NCI-H1694 treated with DMSO at 0.1 percent for 48 hours (cell line): ENCODE results near the gene PRR33.

Experiments
- DNase-seq: peaks from one replicate; lab custom pipeline; 2025; lab: John Stamatoyannopoulos, UW

PRR33 gene

DNA sequence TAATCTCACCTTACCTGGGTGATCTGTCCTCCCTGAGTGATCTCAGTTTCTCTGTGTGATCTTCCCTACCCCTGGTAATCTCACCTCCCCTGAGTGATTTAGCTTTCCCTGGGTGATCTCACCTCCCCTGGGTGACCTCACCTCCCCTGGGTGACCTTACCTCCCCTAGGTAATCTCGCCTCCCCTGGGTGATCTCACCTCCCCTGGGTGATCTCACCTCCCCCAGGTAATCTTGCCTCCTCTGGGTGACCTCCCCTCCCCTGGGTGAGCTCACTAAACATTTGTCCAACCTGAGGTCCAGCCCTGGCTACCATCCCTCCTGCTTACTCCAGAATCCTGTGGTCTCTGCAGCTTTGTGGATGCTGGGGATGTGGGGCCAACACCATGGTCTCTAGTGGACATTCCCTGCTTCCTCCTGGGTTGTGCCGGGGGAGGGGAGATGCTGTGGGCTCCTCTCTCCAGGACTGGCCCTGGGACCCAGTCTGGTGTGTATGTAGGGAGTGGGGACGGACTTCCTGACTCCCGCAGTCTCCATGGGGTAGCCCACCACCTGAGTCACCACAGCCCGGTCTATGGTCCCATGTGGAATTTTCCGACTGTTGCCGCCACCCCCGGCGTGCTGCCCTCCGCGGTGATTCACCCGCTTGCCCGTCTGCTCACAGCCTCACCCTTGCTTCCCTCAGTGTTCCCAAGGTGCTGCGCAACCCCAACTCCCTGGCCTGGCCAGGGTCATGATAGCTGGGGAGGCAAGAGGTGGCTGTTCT, 28.9 kb downstream of the PRR33 start:
- DNase-seq: no peak

- DNase-seq: no peak
These were observed 30.0 kb downstream of the PRR33 start for GRCh38 chr11:1861435-1862411.

- no peak for DNase-seq
These were observed 31.6 kb downstream of the PRR33 start for GRCh38 chr11:1860108-1860507.

- DNase-seq: no peak
These were observed 32.7 kb downstream of the PRR33 start for GRCh38 chr11:1859004-1859403.

- DNase-seq: no peak
These were observed 33.1 kb downstream of the PRR33 start for GRCh38 chr11:1858576-1858975.

- no peak for DNase-seq
These were observed 33.5 kb downstream of the PRR33 start for GRCh38 chr11:1858154-1858553.

DNA sequence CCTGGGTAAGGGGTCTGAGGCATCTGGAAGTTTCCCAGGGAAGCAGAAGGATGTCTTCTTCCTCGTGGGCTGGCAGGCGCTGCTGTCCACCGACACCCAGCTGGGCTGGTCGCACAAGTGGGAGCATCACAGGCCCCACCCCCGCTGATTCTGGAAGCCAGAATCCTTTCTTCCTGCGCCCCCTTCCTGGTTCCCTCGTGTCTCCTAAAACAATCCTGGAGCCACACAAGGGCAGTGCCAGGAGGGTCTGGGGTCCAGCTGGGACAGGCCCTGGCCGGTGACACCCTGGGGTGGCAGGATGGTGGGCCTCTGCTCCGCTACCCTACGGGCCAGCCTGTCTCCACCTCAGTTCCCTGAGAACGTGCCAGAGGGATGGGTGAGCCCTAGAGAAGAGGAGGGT, 34.6 kb downstream of the PRR33 start:
- no peak for DNase-seq

GRCh38 chr11:1856306-1857005, 35.2 kb downstream of the PRR33 start:
- no peak for DNase-seq

DNA sequence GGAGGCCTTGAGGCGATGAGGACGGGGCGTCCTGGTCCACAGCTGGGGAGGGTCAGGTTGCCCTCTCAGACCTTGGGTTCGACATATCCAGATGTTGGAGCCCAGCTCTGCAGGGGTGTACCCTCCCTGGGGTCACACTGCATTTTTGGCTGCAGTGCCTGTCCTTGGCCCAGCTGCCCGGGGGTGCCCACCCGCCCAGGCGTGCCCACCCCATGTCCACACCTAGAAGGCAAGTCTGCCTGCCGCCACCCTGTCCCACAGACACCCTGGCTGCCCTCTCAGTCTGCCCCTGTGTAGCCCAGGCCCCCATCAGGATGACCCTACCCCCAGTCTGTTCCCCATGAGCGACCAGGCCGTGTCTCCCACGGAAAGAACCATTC, 35.8 kb downstream of the PRR33 start:
- no peak for DNase-seq

DNA sequence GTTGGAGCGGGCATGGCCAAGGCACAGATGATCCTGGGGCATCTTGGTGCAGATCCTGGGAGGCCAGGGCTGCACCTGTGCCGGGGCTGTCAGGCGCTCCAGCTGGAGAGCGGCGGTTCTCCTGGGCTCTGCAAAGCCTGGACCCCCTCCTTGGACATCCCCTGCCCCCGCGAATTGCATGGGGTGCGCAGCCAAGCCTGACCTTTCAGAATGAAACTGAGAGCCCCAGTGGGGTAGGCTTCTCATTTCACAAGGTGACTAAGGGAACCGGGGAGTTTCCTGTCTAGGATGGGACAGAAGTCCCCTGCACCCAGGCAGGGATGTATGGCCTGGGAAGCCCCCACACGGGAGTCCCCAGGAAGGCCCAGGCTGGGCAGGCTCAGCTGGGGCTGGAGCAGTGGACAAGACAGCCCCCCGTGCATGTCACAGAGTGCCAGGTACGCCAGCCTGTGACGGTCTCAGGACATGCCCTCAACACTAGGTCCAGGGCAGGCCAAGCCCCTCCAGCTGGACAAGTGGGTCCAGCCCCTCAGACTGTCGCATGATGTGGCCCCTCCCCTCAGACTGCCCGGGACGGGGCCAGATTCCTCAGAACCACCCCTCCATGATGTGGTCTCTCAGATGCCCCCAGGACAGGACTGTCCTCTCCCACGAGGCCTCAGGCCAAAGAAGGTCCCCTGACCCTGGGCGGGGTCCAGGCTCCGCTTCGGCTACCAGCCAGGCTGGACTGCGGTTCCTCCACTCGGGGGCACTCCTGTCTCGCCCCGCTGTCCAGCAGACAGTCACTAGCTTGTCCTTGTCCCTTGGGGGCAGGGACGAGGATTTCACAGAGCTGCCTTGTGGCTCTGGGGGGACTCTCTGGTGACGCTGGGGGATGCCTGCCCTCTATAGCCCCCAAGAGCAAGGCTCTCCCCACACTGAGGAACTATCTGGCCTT, 36.5 kb downstream of the PRR33 start:
- no peak for DNase-seq

DNA sequence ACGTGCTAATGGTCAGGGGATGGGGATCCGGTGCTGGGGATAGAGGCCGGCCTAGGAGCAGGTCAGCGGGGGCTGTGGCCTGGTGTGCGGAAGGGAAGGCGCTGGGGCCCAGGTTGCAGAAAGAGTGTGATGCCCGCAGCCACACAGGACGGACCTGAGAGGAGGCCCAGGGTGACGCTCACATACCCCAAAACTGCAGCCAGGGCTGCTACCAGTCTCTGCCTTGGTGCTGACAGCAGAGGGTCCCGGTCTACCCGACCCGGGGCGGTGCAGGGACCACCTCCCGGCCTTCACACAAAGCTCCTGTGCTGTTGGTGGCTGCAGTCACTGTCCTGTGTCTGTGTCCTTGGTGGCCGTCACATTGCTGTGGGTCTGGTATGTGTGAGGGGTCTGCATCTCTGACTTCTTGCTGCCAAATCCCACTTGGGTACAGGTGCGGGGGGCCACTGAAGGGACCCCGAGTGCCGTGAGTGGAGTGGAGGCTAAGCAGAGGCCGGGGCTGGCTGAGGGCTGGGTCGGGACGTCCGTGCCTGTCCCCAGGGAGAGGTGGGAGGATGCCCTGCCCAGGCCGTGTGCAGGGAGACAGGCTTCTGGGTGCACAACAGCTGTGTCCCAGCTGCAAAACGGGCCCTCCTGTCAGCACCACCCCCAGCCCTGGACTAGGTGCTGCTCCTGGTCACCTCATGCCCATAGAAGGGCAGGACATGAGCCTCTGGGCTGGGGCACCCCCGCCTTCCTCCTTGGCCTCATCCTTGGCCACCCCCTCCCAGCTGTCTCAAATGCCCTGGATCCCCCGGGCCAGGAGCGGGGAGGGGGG, 37.4 kb downstream of the PRR33 start:
- no peak for DNase-seq

DNA sequence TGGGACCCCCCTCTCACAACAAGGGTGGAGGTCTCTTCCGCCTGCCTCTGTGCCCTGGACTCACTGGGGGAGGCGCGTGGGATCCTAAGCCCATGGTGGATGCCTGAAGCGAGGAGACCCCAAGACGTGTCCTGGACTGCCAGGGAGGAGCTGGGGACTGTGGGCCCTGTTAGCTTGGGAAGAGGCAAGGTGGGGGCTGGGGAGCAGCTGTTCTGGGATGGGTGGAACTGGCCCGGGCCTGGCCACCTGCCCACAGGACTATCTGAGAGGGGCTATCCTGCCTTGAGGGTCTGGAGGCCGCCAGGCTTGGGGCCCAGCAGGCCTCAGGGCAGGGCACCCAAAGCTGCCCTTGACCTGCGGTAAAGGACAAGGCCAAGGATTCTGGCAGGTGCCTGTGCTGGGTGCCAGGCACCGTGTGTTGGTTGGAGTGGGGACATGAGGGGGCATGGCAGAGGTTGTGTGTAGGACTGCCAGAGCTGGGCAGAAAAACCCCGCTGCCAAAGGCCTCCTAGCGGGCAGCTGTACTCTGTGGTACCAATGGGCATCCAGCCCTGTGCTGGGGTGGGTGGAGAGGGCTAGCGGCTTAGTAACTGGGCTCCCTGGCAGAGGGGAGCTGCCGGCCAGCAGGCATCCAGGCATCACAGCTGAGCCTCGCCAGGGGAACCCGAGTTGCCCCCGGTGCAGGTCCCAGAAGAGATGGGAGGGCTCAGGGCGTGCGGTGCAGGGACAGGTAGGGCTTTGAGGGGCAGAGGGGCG, 38.1 kb downstream of the PRR33 start:
- DNase-seq: no peak

- DNase-seq: no peak
These were observed 38.8 kb downstream of the PRR33 start, which contains the start of gene LSP1 for GRCh38 chr11:1852877-1853276. Gene LSP1, plus strand, starts transcription at chr11:1853084. Its CDS starts 61 bp downstream, at chr11:1853145.

DNA sequence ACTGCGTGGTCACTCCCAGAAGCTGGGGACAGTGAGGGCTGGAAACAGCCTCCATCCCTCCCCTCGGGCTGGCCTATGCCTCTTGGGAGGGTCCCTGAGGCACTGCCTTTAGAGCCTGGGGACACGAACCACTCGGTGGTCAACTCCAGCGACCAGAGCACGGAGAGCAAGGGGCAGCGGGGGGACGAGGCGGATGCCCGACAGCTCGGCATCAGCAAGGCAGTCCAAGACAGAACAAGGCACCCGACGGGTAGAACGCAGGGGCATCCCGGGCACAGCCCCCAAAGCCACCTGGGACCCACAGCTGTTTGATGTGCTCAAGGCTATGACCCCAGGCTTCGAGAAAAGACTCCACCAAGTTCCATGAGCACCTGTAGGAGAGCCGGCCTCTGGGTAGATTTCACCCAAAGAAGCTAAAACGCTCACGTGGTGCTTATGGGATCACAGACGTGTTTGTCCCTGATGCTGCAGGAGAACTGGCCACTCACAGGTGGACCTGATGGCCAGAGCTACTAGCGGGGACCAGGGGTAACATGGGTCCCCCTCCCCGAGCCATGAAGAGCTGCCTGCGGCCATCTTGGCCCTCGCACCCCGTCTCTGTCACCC, 39.3 kb downstream of the PRR33 start:
- DNase-seq: no peak

- no peak for DNase-seq
These were observed 40.1 kb downstream of the PRR33 start for GRCh38 chr11:1851468-1852180.

DNA sequence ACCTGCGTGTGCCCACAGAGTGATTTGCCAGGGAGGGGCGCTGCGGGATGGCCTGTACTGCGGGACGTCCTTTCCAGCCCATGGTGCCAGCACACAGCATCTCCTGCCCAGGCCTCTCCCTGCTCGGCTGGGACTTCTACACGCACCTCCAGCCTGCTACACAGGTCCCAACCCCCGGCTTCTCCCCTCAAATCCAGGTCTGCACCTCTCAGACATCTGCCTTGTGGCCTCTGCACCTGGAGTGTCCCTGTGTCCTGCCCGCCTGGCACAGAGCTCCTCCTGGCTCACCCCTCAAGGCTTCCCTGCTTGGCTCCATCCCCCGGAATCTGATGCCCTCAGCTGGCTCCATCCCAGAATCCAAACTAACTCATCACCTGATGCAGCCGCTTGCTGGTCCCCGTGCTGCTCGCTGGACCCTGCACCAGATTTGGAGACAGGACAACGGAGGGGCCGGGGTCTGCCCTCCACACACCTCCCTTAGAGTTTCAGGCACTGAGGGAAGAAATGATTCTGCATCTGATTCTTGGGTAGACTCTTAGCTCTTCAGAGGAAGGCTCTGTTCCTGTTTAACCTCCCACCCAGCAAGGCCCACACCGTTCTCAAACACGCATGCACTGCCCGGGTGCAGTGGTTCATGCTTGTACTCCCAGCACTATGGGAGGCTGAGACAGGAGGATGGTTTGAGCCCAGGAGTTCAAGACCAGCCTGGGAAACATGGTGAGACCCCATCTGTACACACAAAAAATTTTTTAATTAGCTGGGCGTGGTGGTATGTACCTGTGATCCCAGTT, 42.9 kb downstream of the PRR33 start:
- DNase-seq: no peak

DNA sequence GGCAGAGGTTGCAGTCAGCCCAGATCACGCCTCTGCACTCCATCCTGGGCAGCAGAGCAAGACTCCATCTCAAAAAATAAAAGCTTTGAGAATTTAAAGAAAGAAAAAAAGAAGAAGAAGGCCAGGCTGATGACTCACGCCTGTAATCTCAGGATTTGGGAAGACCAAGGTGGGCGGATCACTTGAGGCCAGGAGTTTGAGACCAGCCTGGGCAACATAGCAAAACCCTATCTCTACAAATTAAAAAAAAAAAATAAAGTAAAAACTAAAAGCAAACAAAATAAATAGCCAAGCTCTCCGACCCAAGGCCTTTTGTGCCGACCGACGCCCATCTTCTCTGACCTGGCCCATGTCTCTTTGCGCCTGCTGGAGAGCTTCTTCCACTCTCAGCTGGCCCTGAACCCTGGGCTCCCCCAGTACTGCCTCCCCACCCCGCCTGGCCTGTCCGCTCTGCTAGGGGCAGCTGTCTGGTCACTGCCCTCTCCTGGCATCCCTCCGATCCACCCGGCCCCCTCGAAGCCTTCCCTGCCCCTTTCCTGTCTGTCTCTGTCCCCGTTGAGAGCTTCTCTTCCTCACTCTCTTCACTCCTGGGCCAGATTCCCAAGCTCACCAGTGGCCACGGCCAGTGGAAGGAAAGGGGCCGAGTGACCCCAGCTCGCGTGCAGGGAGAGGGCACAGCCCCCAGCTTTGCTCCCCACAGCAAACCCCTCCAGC, 43.6 kb downstream of the PRR33 start:
- no peak for DNase-seq
